WI38 (cell line): Measurements from ENCODE around the gene MSANTD1.

ENCODE experiments used
- H3K4me3 ChIP-seq: 2 replicates; pipeline ENCODE4 v1.5.1; 2011; ENCODE audit warnings: low read depth, mild to moderate bottlenecking, control low read depth, low read length
- CTCF ChIP-seq: IDR thresholded peaks from 2 replicates; pipeline ENCODE4 v1.5.1; 2012; ENCODE audit warnings: low read depth, mild to moderate bottlenecking, control low read depth, low read length

The MSANTD1 gene

GRCh38 chr4:3268395-3269104 lies 19.6 kb downstream of the MSANTD1 start:
- no peak for TF ChIP-seq CTCF
- H3K4me3 ChIP-seq = no peak overlapping the region

- TF ChIP-seq CTCF = no peak
- H3K4me3 ChIP-seq = no peak overlapping the region
These were observed 20.4 kb downstream of the MSANTD1 start for GRCh38 chr4:3269105-3269927.

GRCh38 chr4:3269991-3270611 lies 21.1 kb downstream of the MSANTD1 start:
- TF ChIP-seq CTCF = no peak
- no peak overlapping the region for H3K4me3 ChIP-seq

GRCh38 chr4:3271131-3271530 lies 22.2 kb downstream of the MSANTD1 start:
- no peak for TF ChIP-seq CTCF
- no peak overlapping the region for H3K4me3 ChIP-seq

GRCh38 chr4:3276986-3277385 lies 28.0 kb downstream of the MSANTD1 start:
- TF ChIP-seq CTCF = no peak
- H3K4me3 ChIP-seq = no peak overlapping the region

- no peak overlapping the region for H3K4me3 ChIP-seq
- TF ChIP-seq CTCF = no peak
These were observed 31.5 kb downstream of the MSANTD1 start for GRCh38 chr4:3280466-3280865.

- TF ChIP-seq CTCF = no peak
- no peak overlapping the region for H3K4me3 ChIP-seq
These were observed 34.5 kb downstream of the MSANTD1 start for GRCh38 chr4:3283483-3283882.
